ENCODE data around the gene FOCAD.
A peak's percentile ranks its signal among the peaks of the same experiment; 100 is the strongest.

FOCAD gene

DNA sequence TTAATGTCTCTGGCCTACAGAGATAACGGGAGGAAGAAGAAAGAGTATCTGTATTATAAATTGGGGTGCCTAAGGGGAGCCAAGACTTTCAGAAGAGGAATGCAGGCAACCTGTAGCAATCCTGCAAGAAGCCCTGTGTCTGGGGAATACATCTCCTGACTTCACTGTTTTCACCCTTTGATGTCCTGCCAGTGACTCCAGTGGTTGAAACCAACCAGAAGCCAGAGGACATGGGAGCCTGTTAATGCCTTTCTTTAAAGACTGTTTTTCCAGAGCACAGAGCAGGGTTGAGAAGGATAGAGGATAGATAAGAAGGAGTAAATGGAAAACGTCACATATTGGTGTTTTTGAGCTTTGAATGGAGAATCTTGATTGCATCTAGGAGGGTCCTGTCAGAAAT lies 196.2 kb downstream of the FOCAD start:
- DNase-seq (ENCODE audit: low read depth), result no peak

DNA sequence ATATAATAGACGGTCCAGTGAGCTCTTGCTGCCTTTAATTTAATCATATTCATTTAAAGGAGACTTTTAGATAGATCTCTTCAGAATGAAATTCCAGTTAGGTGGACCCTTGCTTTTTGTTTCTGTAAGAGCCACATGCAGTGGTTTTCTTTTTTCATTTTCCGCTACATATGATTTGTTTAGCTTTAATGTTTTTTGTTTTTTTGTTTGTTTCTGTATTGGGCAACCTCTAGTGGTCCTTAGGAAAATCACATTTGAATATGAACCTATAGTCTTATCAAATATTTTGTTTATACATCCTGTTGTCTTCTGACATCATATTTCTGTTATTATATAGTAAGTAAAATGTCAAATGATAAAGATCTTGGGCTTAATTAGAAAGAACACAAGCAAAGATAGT lies 196.6 kb downstream of the FOCAD start:
- no peak for DNase-seq (ENCODE audit: low read depth)

DNA sequence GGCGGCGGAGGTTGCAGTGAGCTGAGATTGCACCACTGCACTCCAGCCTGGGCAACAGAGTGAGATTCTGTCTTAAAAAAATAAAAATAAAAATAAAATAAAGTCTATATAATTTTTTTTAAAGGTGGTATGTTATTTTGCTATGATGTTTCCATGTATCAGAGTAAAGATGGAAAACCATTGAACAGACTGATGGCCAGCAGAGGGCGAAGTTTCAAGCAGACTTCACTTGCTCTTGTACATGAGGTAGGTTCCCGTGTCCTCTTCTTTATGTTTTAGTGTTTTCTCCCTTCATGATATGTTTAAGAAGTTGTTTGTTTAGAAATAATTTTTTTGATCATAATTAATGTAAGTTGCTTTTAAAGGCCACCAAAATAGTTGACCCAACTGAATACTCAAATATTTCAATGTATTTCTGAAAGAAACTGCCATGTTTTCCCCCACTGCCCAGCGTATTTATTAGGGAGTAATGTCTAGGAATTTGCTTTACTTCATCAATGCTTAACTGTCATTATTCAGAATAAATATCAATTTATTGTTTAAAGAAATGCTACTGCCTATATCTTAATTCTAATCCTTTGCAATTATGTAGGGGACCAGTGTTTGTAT lies 201.0 kb downstream of the FOCAD start:
- DNase-seq (ENCODE audit: low read depth), result peak; percentile 36

DNA sequence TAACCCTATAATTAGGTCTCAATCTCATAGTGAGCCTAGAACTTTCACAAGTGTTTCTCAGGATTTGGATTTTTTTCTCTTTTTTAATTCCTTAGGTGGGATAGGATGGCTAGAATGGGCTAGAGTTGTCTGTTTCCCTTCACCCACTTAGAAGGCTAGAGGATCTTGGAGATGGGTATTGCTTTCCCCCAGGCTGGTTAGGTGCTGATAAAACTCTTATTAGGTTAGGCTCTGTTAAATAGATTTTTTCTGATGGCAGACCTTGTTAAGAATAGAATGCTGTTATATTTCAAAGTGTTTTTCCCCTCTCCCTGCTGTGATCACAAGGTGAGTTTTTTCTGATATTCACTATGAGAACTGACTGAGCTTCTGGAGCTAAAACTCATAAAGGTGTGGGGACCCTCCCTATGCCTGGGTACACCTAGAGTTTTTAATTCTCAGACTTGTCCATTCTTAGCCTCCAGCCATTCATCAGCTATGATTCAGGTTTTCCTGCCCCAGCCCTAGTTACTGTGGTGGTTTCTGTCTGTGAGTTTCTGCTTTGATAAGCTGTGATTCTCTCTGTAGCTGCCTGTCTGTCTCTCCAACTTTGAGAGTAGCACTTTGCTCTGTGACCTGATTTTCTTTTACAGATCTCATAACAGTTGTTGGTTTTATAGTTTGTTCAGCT lies 215.0 kb downstream of the FOCAD start:
- no peak for DNase-seq (ENCODE audit: low read depth)

DNA sequence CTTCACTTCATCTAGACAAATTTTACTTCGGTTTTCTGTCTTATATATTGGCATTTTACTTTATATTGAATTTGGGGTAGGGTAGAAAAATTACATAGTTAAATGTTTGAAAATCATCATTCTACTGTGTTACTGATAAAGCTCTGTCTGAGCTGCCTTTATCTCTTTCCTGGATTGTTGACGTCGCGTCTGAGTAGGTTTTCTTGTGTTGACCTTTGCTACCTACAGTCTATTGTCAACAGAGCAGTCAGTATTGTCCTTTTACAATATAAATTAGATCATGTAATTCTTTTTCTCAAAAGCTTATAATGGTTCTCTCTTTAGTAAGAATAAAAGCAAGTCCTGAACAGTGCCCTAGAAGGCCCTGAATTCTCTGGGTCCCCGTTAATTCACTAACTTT lies 219.2 kb downstream of the FOCAD start:
- no peak for DNase-seq (ENCODE audit: low read depth)

DNA sequence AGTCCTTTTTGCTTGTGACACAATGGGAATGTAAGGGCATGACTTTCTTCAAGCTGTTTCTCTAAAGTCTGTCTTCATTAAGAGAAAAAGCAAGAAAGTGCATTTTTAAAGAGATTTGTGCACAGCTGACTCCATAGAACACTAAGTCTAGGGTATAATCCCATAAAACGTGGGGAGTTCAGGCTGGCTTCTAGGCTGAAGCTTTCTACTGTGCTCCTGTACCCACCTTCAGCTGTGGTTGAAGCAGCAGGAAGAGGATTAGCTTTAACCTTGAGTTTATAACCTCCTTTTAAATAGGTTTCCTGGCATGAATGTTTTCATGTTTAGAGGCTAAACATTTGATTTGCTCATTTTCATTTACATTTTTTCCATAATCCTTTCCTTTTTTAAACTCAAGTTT lies 220.9 kb downstream of the FOCAD start:
- DNase-seq (ENCODE audit: low read depth), result no peak

DNA sequence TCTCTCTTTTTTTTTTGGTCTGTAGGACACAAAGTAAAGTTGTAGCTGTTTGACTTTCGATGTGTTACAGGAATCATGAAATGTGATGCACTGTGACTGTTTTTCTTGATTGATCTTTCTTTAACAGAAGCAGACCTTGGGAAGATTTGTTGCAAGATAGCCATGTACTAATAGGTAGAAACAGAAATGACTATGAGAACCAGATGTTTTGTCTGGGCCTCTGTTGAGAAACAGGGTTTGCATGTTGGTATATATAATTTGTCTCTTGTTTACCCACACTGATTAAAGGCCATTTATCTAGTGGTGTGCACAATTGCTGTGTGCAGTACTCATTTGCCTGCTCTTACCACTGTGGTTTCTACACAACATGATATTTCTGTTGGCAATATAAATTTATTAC lies 222.3 kb downstream of the FOCAD start:
- DNase-seq (ENCODE audit: low read depth), result no peak

DNA sequence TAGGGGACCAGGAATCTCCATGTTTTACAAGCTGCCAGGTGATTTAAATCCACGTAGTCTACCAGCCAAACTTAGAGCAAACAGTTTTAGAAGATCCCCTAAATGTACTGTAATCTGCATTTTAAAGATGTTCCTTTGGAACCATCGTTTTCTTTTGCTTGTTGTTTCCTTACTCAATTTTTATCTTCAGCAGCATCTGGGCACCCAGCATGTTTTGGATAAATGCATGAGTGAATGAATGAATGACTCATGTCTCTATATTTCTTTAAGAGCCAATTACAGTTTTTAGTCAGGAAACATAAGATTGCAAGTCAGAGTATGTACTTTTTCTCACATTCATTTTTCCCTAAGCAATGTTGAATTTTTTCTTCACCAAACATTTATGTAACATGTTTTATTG lies 224.4 kb downstream of the FOCAD start:
- DNase-seq (ENCODE audit: low read depth), result no peak

DNA sequence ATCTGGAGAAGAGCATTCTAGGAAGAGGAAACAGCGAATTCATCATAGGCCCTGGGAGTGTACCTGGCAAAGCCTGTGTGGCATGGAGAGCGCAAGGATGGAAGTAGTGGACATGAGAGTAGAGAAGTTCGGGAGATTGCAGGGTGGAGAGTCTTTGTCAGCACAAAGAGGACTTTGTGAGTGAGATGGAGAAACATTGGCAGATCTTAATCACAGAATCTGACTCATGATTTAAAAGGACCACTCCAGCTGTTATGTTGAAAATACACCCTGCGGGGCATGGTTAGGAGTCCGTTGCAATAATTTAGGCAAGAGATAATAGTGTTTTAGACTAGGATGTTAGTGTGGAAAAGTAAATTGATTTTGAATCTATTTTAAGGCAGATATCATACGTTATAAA lies 230.5 kb downstream of the FOCAD start:
- DNase-seq (ENCODE audit: low read depth), result no peak

DNA sequence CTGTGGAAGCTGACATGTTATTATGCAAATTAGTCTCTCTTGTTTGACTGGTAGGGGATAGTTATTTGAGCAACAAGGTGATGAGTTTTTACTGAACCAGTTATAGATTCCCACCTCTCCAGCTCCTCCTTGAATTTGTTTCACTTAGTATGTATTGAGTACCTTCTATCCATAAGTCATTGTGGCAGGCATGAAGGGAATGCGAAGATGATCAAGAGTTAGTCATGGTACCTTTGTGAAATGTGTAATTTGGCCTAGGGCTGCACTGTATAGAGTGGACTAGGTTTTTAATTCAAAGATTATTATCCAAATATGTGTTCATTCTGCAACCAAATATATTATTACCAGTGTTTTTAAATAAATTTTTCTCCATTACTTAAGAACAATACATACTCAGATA lies 237.3 kb downstream of the FOCAD start:
- no peak for DNase-seq (ENCODE audit: low read depth)

DNA sequence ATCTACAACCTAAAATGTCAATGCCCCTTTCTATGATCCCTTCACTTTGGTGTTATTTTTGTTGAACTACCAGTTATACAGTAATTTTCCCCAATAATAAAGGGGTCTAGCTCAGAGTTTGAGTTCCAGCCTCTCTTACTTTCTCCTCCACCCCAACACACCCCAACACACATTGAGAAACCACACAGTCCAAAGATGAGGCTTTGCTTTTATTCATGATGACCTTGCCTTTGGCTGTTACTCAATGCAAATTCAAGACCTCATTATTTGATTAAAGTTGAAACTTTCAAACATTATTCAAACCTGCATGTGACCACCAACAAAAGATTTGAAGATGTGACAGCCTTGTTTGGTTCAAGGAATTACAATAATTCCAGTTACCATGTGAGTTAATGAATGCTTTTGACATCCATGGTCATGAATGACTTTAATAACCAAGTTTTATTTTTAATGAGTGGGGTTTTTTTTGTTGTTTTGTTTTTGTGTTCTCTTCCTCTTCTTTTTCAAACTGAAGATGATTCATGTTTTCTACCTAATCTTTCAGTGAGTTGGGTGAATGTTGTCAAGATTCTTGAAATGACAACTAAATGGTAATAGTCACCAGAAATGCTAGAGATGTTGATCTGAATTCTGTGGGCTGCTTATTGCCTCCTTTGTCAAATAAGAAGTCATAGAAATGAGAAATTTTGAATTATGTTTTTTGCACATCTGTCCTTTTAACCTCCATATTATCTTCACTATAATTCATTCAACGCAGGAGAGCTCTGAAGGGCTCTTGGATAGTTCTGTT lies 241.4 kb downstream of the FOCAD start:
- no peak for DNase-seq (ENCODE audit: low read depth)

DNA sequence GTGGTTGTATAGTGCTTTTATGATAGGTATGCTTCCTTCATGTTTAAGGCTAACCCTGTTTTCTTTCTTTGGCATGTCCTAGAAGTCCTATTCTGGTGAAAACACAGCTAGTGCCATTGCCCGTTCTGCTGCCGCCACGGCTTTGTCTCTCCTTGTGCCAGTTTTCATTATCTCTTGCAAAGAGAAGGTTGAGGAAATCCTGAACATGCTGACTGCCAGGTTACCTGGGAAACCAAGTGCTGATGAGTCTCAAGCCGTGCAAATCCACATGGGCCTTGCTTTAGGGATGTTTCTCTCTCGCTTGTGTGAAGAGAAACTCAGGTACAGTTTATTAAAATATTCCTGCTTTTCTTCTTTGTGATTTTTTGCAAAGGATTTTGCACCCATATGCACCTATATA lies 245.2 kb downstream of the FOCAD start:
- DNase-seq (ENCODE audit: low read depth), result no peak

DNA sequence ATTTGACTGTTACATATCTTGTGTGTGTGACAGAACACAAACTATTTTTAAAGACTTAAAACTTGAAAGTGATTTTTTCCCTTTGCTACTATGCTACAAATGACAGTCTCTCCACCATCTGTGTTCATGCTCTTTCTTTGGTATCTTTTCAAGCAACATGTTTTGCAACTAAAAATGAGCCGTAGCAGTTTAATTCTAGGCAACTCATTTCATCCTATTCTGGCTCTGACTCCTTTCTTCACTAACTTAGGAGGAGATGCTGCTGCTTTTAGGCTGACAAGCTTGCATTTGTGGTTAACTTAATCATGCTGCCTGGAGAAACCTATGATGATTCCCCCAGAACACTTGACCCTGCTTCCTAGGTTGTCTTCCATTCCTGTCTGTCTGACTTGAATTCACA lies 246.8 kb downstream of the FOCAD start:
- DNase-seq (ENCODE audit: low read depth), result no peak

DNA sequence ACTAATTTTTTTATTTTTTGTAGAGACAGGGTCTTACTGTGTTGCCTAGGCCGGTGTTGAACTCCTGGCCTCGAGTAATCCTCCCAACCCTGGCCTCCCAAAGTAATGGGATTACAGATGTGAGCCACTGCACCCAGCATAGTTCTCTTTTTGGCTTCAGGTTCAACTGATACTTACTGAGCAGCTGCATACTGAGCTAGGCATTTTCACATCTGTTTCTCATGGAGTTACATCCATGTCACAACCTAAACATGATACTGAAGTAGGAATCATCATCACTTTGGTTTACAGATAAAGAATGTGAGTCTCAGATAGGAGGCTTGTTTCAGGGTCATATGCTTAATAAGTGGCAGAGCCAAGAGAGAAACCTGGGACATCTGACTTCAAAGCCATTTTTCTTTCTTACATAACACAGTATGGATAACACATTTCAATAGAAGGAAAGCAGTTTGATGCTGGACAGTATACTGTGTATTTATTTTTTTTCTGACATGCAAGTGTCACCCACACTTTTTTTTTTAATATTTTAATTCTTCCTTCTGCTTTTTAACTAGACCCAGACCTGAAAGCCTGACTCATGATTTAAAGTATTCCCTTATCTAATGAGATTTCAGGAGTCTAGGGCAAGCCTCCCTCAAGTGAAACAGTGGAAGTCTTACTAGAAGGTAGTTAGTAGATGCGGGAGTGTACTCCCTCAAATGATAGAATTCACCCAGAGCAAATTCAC lies 256.6 kb downstream of the FOCAD start:
- no peak for DNase-seq (ENCODE audit: low read depth)

DNA sequence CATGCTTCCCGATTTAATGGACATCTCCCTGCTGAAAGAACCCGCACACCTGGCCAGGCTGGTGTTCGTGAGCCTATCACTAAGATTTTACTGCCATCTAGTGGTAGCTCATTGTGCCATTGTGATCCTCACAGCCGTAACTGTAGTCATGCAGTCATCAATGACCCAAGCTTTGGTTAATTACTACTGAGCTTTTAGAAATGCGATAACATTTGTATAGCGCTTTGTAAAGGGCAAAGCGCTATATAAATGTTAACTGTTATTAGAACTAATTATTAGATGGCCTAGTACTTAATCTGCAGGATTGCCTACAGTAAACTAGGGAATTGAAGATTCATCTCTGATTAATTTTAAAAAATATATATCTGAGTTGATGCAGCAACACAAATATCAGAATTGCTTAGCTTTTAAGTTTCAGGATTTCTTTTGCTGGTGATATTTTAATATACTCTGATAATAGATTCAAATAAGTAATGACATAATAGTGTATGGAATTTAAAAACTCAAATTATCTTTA lies 257.2 kb downstream of the FOCAD start:
- DNase-seq (ENCODE audit: low read depth), result peak; percentile 7

DNA sequence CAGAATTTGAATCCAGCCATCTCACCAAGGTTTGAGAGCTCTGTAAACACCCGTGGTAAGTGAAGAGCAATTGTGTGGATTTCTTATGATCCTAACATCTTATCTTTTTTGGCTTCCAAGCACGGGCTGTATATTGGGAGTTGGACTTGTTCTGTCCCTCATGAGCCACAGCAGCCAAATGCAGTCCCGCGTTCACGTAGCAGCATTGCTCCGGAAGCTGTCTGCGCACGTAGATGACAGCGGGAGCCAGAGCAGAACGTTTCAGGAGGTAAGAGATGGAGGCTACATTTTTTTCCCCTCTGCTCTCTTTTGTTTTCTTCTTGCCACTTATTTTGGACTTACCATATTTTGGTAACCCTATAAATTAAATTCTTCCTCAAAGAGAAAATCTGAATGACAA lies 260.4 kb downstream of the FOCAD start:
- no peak for DNase-seq (ENCODE audit: low read depth)

DNA sequence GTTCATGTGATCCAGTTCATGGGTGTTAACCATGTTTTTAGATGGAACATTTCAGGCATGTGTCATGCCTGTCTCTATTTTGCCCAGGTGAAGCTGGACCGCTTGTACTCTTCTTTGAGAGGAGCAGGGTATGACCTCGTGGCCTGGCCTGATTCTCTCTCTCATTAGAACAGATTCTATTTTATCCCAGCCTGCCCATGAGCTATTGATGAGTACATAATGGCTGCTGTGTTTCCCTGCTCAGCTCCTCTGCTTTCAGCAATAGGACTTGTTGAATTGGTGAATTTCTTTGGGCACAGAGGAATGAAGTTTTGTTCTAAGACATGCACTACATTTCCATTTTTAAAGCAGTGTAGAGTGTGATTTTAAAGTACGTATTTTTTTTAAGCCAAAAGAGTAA lies 261.2 kb downstream of the FOCAD start:
- no peak for DNase-seq (ENCODE audit: low read depth)

DNA sequence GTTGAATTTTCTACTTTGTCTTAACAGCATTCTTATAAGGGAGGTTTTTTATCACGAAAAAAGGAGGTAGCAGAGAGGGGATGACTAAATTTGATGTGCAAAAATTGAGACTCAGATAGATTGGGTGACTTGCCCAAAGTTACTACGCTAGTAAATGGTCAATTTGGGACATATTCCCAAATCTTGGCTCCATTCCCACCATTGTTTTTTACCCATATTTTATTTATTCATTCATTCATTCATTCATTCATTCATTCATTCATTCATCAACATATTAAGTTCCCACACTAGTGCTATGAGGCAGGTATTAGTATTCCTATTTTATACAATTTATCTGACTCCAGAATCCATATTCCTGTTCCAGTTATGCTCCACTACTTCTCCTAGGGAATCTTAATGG lies 261.8 kb downstream of the FOCAD start:
- DNase-seq (ENCODE audit: low read depth), result no peak

DNA sequence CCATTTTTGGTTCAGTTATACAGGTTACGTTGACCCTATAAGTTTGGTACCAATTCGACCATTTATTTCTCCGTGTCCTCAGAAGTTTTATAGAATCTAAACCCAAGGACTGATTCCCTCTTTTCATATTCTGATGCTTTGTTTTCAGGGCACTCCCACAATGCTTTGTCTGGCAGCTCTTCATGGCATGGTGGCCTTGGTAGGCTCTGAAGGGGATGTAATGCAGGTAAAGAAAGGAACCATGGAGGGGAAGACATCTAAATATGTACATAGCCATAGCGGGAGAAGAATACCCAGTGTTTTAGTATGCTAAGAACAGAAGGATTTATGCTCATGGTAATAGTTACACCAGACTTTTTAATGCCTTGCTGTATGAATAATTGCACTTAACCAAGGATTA lies 264.6 kb downstream of the FOCAD start:
- no peak for DNase-seq (ENCODE audit: low read depth)

DNA sequence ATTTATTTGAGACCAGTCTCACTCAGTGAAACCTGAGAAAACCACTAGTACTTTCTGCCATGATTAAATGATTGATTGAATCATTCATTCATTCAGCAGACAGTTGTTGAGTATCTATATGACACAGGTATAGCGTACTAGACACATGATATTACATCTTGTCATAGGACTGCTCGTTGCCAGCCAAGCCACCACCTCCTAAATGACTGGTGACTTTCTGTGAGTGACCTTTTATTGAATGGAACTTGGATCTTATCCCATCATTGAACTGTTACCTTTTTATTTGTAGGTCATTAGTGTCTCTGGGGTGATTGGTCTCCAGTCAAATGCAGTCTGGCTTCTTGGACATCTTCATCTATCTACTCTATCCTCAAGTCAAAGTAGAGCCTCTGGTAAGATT lies 266.6 kb downstream of the FOCAD start:
- no peak for DNase-seq (ENCODE audit: low read depth)

DNA sequence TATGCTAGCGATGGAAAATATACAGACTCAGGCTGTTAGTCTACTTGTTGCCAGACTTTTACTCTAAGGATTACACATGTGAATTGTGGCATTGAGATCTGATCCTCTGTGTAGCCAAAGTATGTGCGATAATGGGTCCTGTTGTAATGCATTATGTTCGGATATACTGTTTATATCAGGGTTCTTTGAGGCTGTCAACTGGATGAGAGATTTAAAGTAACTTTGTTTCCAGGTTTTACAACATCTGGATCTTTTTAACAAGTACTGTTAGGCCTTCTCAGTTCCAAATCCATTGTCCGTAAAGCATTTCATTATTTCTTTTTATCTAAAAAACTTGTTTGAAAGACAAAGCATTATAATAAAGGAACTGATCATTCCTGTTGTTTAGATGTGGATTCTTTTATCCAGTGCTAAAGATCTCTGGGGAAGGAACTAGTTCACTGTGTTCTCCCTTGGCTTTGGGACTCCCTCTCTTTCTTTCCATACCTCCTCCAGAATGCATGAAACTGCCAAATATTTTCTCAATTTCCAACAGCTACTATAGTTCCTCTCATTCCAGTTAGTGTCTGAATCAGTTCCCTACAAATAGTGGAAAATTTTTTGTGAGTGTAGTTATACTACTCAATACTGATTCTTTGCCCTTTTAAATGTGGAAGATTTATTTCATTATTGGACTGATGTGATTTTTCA lies 278.6 kb downstream of the FOCAD start:
- DNase-seq (ENCODE audit: low read depth), result no peak

DNA sequence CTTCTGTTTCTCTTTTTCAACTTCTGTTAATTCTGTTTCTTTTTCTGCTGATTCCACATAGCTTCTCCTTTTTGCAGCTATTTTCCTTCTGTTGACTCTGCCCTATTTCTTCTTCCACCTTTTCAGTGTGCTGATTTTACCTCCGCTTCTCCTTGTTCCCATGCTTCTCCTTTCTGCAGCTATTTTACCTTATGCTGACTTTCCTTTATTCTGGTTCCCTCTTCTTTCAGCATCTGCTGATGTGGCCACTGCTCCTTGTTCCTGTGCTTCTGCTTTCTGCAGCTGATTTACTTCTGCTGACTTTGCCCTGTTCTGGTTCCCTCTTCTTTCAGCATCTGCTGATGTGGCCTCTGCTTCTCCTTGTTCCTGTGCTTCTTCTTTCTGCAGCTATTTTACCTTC lies 288.6 kb downstream of the FOCAD start:
- DNase-seq (ENCODE audit: low read depth), result no peak

All from stimulated activated CD8-positive, alpha-beta memory T cell treated with anti-CD3 and anti-CD28 coated beads, Interleukin-4, amount 100 ng/mL, for 24 hours (primary cell).